ENCODE data around the gene ZNF625.

GRCh38 chr19:12156223-12157058, at the start of gene ZNF625:
- no peak for TF ChIP-seq CTCF (IDR thresholded peaks at IDR 0.05; ENCODE audit: insufficient read depth, low read depth, low read length)
- TF ChIP-seq EZH2 (IDR thresholded peaks at IDR 0.05; ENCODE audit: insufficient read depth, low read length), result no peak
